HG02610 (cell line): ENCODE data around the gene FOXI1.
"Not testable (repeated sequence)": the region's sequence is repeated elsewhere in the genome, so short reads cannot be mapped to it uniquely, and the experiment has no call there.

Experiments
- ATAC-seq: cut with Tn5 transposase; IDR thresholded peaks from one replicate; pipeline ENCODE4 v1.9.1; 2021; ENCODE audit warnings: mild to moderate bottlenecking, moderate library complexity; ENCODE audit not compliant: unreplicated experiment

Gene FOXI1

GRCh38 chr5:170126061-170126460 is 20.4 kb downstream of the FOXI1 start:
- ATAC-seq, result no peak

- ATAC-seq, result no peak
Measured at GRCh38 chr5:170126626-170127025, 20.9 kb downstream of the FOXI1 start.

- ATAC-seq, result no peak
Measured at GRCh38 chr5:170131235-170131634, 25.5 kb downstream of the FOXI1 start.

- ATAC-seq, result no peak
Measured at GRCh38 chr5:170132269-170132975, 26.7 kb downstream of the FOXI1 start.

- no peak for ATAC-seq
Measured at GRCh38 chr5:170132976-170133448, 27.3 kb downstream of the FOXI1 start.

- ATAC-seq, result no peak
Measured at GRCh38 chr5:170135796-170136490, 30.2 kb downstream of the FOXI1 start.

GRCh38 chr5:170136506-170136905 is 30.8 kb downstream of the FOXI1 start:
- no peak for ATAC-seq

GRCh38 chr5:170137694-170138214 is 32.1 kb downstream of the FOXI1 start:
- no peak for ATAC-seq

- no peak for ATAC-seq
Measured at GRCh38 chr5:170138273-170138672, 32.6 kb downstream of the FOXI1 start.

- ATAC-seq, result no peak
Measured at GRCh38 chr5:170139786-170140335, 34.2 kb downstream of the FOXI1 start.

- not testable (repeated sequence) for ATAC-seq
Measured at GRCh38 chr5:170141196-170141595, 35.5 kb downstream of the FOXI1 start.

- ATAC-seq, result no peak
Measured at GRCh38 chr5:170141636-170142035, 35.9 kb downstream of the FOXI1 start.

- ATAC-seq, result no peak
Measured at GRCh38 chr5:170142196-170142595, 36.5 kb downstream of the FOXI1 start.

GRCh38 chr5:170143091-170143490 is 37.4 kb downstream of the FOXI1 start:
- no peak for ATAC-seq

GRCh38 chr5:170143710-170144109 is 38.0 kb downstream of the FOXI1 start:
- ATAC-seq, result no peak

- no peak for ATAC-seq
Measured at GRCh38 chr5:170144286-170145023, 38.8 kb downstream of the FOXI1 start.

- no peak for ATAC-seq
Measured at GRCh38 chr5:170145462-170145861, 39.8 kb downstream of the FOXI1 start.

GRCh38 chr5:170147051-170147752 is 41.5 kb downstream of the FOXI1 start:
- no peak for ATAC-seq

- no peak for ATAC-seq
Measured at GRCh38 chr5:170147753-170148264, 42.1 kb downstream of the FOXI1 start.
